ENCODE measurements around the gene PSMA5. TPM values are rescaled to one million over a fixed set of nuclear protein-coding genes. Genes with fewer than 3 reads are reported as not detected.
"Not testable (repeated sequence)": the region's sequence is repeated elsewhere in the genome, so short reads cannot be mapped to it uniquely, and the experiment has no call there.

The PSMA5 gene
- total RNA-seq, 2 experiments from 2014 or later, result 247 to 252 TPM

DNA sequence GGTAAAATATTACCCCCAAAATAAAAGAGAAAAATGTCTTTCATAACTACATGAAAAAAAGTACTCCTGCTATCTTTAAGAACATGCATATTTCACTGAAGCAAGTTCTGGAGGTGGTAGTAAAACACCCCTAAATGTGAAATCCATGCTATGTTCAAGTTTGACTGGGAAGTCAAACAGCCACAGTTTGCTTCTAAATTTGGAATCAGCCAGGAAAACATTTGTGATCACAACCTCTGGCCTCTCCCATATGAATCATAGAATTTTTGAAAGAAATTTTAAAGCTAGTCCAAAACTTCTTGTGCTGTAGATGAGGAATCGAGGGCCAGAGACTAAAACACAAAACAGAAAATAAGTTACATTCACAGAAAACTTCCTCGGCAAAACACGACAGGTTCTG lies 35.1 kb downstream of the PSMA5 start:
- no peak for DNase-seq
- peaks cover 12% of the 10 kb centered on the region for H3K4me1 Mint-ChIP-seq
- no peak overlapping the region for H3K27ac Mint-ChIP-seq
- no peaks in the 10 kb centered on the region for H3K36me3 Mint-ChIP-seq
- peaks cover 39% of the 10 kb centered on the region for H3K27me3 Mint-ChIP-seq
- H3K9me3 Mint-ChIP-seq, result no peaks in the 10 kb centered on the region
- H3K4me3 Mint-ChIP-seq, result no peak overlapping the region

DNA sequence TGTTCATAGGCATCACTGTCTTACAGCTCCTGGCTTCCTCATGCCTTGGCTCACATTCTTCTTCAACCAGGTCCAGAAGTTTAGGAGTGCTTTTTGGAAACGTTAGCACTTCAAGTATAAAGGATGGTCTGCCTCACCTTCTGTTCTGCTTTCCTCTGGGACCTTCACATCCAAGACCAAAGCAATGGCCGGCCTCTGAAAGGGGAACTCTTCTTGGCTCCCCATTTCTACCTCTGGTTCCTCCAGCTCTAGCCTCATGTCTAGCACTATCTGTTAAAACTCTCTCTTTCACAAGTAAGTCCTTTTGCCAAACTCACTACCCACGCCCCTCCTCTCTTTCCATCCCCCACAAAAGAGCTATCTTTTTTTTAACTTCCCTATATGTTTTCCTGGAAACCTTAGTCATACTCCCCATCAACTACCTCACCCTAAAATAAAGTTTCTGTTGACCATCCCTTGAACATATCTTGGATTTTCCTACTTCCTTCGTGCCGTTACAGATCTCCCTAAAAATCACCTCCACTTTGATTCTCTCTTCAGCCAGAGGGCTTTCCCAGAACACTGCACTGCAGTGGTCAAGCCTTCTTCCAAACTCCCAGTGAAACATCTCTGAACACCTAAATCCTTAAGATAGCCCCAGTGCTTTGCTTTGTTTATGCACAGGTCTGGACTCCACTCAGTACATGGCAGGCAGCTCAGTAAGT lies 36.5 kb downstream of the PSMA5 start:
- DNase-seq, result no peak
- H3K36me3 Mint-ChIP-seq, result no peaks in the 10 kb centered on the region
- H3K27me3 Mint-ChIP-seq, result peaks cover 25% of the 10 kb centered on the region
- no peak overlapping the region for H3K27ac Mint-ChIP-seq
- no peaks in the 10 kb centered on the region for H3K9me3 Mint-ChIP-seq
- H3K4me3 Mint-ChIP-seq, result no peak overlapping the region
- peaks cover 14% of the 10 kb centered on the region for H3K4me1 Mint-ChIP-seq

DNA sequence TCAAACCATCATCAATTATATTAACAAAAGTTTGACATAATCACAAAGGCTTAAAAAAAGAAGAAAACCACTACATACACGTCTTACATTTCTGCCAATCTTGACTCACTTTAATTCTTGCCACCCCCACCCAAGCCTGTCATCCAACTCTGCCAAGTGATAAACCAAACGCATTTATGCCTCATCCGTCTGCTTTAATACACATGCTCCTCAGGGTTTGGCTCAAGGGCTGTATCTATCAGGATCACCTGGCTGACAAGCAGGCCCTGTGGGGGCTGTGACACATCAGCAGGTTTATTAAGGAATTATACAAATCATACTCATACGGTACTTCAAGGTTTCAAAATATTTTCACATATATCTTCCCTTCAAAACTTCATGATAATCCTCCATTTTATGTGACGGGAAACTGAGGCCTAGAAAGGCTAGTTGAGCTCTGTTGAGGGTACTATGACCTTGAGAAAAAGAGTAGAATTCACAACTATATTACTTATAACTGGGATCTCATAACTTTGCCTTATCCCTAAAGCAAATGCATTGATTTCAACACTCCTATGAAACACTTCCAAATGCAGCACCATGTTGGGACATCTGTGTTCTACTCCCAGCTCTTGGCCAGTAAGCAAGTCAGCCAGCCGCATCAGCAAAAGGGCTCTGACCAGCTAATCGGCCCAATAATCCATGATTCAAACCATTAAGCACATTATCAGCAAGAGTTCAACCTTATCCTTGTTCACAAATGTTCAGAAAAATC lies 37.2 kb downstream of the PSMA5 start:
- peaks cover 14% of the 10 kb centered on the region for H3K4me1 Mint-ChIP-seq
- no peak for DNase-seq
- no peaks in the 10 kb centered on the region for H3K36me3 Mint-ChIP-seq
- no peaks in the 10 kb centered on the region for H3K9me3 Mint-ChIP-seq
- H3K4me3 Mint-ChIP-seq, result no peak overlapping the region
- H3K27ac Mint-ChIP-seq, result no peak overlapping the region
- peaks cover 19% of the 10 kb centered on the region for H3K27me3 Mint-ChIP-seq

DNA sequence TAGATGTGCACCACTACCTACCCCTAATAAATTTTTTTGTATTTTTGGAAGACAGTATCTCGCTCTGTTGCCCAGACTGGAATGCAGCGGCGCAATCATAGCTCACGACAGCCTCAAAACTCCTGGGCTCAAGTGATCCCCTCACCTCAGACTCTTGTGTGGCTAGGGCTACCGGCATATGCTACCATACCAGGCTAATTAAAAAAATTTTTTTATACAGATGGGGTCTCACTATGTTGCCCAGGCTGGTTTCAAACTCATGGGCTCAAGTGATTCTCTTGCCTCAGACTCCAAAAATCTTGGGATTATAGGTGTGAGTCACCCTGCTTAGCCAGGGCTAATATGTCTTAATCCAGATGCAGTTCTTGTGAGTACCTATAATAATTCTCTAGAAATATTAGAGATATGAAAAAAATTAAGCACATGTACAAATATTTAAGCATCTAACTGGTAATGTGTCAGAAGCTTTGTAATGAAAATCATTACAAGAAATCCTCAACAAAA lies 38.0 kb downstream of the PSMA5 start:
- H3K27me3 Mint-ChIP-seq, result peaks cover 16% of the 10 kb centered on the region
- DNase-seq, result no peak
- no peak overlapping the region for H3K27ac Mint-ChIP-seq
- no peak overlapping the region for H3K4me3 Mint-ChIP-seq
- H3K36me3 Mint-ChIP-seq, result no peaks in the 10 kb centered on the region
- H3K9me3 Mint-ChIP-seq, result no peaks in the 10 kb centered on the region
- H3K4me1 Mint-ChIP-seq, result peaks cover 16% of the 10 kb centered on the region

DNA sequence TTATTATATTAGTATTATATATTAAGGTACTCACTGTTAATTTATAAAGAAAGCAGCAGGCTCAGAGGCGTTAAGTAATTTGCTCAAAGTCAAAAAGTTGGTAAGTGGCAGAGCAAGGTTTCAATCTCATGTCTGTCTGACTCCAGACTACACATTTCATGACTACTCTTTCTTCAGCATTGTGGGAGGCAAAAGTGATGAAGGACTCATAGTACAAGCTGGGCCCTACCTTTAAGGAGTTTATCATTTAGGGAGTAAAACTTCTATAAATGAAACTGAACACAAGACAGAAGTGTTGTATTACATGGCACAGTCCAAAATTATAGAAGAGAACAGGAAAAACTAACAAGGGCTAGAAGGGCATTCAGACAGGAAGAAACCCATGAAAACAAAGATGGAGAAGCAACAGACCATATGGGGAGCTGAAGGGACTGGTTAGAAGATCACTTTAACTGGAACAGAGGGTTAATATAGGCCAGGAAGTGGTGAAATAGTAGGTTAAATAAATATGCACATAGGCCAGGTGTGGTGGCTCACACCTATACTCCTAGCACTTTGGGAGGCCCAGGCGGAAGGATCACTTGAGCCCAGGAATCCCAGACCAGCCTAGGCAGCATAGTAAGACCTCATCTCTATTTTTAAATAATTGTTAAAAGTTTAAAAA lies 40.1 kb downstream of the PSMA5 start:
- Mint-ChIP-seq H3K36me3 (no peaks in the 10 kb centered on the region), H3K27me3 (peaks cover 6% of the 10 kb centered on the region), H3K4me3 (no peak overlapping the region), H3K9me3 (no peaks in the 10 kb centered on the region), H3K4me1 (peaks cover 12% of the 10 kb centered on the region), H3K27ac (no peak overlapping the region)
- no peak for DNase-seq

DNA sequence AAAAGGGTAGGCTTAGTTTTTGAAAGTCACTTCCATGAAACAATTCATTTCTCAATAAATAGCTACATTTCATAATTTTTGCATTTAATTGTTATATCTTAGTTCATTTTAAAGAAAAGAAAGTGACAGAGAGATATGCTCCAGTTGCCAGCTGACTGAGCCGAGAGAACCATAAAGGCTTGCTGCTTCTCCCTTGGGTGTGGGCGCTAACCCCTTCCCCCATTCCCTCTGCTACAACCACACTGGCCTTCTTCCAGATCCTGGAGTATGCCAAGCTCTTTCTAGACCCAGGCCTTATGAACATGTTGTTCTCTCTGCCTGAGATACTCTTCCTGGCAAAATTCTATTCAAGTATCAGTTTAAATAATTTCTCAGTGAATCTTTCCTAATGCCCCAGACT lies 40.8 kb downstream of the PSMA5 start:
- Mint-ChIP-seq H3K4me3 (no peak overlapping the region), H3K36me3 (no peaks in the 10 kb centered on the region), H3K4me1 (peaks cover 12% of the 10 kb centered on the region), H3K27me3 (peaks cover 6% of the 10 kb centered on the region), H3K27ac (no peak overlapping the region), H3K9me3 (no peaks in the 10 kb centered on the region)
- DNase-seq, result no peak

DNA sequence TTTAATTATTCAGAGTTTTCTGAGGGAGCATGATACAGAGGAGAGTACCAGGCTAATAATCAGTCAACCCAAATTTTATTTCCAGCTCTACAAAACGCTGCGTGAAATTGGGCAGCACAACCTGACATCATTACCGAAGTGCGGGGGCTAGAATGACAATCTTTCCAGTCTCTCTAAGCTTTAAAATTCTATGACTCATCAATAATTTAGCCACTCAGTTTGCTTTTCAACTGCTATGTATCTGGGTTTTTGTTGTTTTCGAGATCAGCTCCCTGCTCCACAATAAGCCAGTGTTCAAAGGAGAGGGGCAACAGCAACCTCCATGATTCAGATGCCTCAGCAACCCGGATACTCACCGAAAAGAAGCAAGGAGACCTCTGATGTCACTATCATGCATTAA lies 42.4 kb downstream of the PSMA5 start:
- Mint-ChIP-seq H3K9me3 (no peaks in the 10 kb centered on the region), H3K27ac (no peak overlapping the region), H3K27me3 (no peaks in the 10 kb centered on the region), H3K36me3 (no peaks in the 10 kb centered on the region), H3K4me1 (peaks cover 6% of the 10 kb centered on the region), H3K4me3 (no peak overlapping the region)
- DNase-seq, result no peak

DNA sequence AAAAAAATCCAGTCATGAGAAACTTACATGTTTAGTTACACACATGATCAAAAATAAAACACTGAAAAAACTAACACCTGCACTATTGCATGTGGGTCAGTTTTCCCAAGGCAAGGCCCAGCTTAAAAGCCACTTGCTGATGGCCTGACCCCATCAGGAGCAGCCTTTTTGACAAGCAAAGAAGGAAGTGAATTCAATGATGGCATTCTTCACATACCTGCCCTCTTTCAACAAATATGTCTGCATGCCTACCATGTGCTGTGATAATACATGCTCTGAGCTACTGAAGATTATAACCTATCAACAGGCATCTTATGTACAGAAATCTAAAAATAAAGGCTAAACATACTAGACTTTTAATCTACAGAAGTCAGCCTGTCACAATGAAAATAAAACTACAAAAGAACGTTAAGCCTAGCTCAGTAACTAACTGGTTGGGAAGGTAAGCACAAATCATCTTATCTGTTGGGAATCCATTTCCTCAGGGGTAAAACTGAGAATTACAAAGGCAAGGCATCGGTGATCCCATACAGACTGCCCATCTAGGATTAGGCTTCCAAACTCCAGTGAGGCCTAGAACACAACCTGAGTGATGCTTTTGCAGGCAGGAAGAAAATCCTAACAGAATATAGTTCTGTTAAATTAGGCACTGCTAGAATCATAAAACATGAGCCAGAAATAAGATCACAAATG lies 43.0 kb downstream of the PSMA5 start:
- no peaks in the 10 kb centered on the region for H3K27me3 Mint-ChIP-seq

DNA sequence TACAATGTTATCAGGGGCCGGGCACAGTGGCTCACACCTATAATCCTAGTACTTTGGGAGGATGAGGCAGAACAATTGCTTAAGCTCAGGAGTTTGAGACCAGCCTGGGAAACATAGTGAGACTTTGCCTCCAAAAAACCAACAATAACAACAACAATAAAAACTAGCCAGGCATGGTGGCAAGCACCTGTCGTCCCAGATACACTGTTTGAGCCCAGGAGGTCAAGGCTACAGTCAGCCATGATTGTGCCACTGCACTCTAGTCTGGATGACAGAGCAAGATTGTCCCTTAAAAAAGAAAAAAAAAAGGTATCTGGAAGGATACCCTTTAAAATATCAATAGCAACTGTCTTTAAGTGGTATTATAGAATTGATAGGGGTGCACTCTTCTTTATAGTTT lies 44.7 kb downstream of the PSMA5 start:
- H3K4me3 Mint-ChIP-seq, result no peak overlapping the region
- DNase-seq, result no peak
- H3K9me3 Mint-ChIP-seq, result no peaks in the 10 kb centered on the region
- no peak overlapping the region for H3K27ac Mint-ChIP-seq
- no peaks in the 10 kb centered on the region for H3K27me3 Mint-ChIP-seq
- H3K36me3 Mint-ChIP-seq, result no peaks in the 10 kb centered on the region
- peaks cover 6% of the 10 kb centered on the region for H3K4me1 Mint-ChIP-seq

More for the DNA sequence above, 43.0 kb downstream of the PSMA5 start:
- Mint-ChIP-seq H3K9me3 (no peaks in the 10 kb centered on the region), H3K36me3 (no peaks in the 10 kb centered on the region), H3K4me1 (peaks cover 6% of the 10 kb centered on the region), H3K27ac (no peak overlapping the region), H3K4me3 (no peak overlapping the region)
- no peak for DNase-seq

DNA sequence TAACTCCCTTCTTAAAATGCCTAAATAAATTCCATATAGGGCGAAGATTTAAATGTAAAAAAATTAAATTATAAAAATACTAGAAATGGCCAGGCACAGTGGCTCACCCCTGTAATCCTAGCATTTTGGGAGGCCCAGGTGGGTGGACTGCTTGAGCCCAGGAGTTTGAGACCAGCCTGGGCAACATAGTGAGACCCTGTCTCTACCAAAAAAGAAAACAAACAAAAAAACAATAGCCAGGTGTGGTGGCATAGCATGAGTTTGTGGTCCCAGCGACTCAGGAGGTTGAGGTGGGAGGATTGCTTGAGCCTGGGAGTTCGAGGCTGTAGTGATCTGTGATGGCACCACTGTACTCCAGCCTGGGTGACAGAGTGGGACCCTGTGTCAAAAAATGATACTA lies 46.3 kb downstream of the PSMA5 start:
- peaks cover 7% of the 10 kb centered on the region for H3K4me1 Mint-ChIP-seq

DNA sequence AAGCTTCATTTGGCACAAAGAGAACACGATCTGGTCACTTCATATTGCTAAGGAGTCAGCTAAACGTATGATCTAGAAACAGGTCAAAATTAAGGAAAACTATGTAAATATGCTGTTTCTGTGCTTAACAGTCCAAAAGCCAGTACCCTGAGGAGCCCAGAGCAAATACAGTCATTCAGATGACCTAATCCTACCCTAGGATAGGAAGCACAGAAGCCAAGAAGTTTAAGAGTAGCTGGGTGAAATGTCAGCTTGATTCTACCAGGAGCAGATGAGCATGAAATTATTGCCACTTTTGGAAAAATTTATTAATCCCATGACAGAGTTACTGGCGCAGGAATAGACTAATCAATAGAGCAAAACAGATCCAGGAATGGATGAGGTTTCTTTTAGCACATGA lies 46.8 kb downstream of the PSMA5 start:
- no peaks in the 10 kb centered on the region for H3K27me3 Mint-ChIP-seq
- H3K27ac Mint-ChIP-seq, result no peak overlapping the region
- H3K4me1 Mint-ChIP-seq, result peaks cover 7% of the 10 kb centered on the region
- no peak for DNase-seq
- H3K36me3 Mint-ChIP-seq, result no peaks in the 10 kb centered on the region
- H3K9me3 Mint-ChIP-seq, result no peaks in the 10 kb centered on the region
- H3K4me3 Mint-ChIP-seq, result no peak overlapping the region

More for the DNA sequence above, 46.3 kb downstream of the PSMA5 start:
- Mint-ChIP-seq H3K36me3 (no peaks in the 10 kb centered on the region), H3K4me3 (no peak overlapping the region), H3K27ac (no peak overlapping the region), H3K9me3 (no peaks in the 10 kb centered on the region), H3K27me3 (no peaks in the 10 kb centered on the region)
- no peak for DNase-seq

DNA sequence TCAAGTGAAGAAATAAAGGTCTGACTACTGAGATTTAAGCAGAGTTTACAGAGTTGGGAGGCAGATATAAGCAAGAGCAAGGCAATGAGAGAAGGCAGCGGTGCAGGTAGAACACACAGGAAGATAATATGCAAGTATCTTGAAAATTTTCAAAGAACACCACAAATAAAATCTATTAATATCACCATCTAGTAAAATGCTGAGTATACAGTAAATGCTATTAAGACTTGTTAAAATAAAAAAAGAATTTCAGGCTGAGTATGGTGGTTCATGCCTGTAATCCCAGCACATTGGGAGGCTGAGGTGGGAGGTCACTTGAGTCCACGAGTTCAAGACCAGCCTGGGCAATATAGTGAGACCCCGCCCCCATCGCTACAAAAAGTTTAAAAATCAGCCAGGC lies 48.5 kb downstream of the PSMA5 start:
- peaks cover 11% of the 10 kb centered on the region for H3K4me1 Mint-ChIP-seq
- H3K9me3 Mint-ChIP-seq, result no peaks in the 10 kb centered on the region
- no peak for DNase-seq
- H3K4me3 Mint-ChIP-seq, result no peak overlapping the region
- H3K27ac Mint-ChIP-seq, result no peak overlapping the region
- H3K36me3 Mint-ChIP-seq, result no peaks in the 10 kb centered on the region
- peaks cover 3% of the 10 kb centered on the region for H3K27me3 Mint-ChIP-seq

DNA sequence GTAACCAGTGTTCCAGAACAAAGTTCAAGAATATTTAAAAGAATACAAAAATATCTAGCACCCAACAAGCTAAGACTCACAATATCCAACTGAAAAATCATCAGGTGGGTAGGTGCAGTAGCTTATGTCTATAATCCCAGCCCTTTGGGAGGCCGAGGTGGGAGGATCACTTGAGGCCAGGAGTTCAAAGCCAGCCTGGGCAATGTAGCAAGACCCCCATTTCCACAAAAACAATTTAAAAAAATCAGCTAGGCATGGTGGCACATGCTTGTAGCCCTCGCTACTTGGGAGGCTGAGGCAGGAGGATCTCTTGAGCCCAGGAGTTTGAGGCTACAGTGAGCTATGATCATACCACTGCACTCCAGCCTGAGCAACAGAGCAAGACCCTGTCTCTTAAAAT lies 52.6 kb downstream of the PSMA5 start:
- Mint-ChIP-seq H3K27me3 (peaks cover 14% of the 10 kb centered on the region), H3K4me1 (peaks cover 25% of the 10 kb centered on the region)
- H3K9me3 Mint-ChIP-seq, H3K4me3 Mint-ChIP-seq, H3K36me3 Mint-ChIP-seq, DNase-seq, H3K27ac Mint-ChIP-seq: not testable (repeated sequence)

DNA sequence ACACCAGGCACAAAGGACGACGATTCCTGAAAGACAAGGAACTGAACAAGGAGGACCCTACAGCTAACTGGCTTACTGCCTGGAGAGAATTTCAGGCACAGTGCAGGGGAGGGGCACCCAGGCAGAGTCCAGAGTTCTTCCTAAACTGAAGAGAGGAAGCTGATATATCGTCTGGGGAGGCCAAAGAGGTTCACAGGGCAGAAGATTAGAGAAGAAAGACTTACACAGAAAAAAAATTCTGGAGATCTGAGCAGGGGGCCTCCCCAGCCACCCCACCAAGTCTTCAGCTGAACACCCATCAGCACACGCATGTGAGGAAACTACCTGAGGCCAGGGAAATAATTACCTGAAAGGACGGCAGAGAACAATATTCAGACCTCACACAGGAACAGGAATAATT lies 53.1 kb downstream of the PSMA5 start:
- Mint-ChIP-seq H3K36me3 (no peaks in the 10 kb centered on the region), H3K4me3 (no peak overlapping the region), H3K9me3 (no peaks in the 10 kb centered on the region), H3K4me1 (peaks cover 25% of the 10 kb centered on the region), H3K27ac (no peak overlapping the region), H3K27me3 (peaks cover 14% of the 10 kb centered on the region)
- no peak for DNase-seq

DNA sequence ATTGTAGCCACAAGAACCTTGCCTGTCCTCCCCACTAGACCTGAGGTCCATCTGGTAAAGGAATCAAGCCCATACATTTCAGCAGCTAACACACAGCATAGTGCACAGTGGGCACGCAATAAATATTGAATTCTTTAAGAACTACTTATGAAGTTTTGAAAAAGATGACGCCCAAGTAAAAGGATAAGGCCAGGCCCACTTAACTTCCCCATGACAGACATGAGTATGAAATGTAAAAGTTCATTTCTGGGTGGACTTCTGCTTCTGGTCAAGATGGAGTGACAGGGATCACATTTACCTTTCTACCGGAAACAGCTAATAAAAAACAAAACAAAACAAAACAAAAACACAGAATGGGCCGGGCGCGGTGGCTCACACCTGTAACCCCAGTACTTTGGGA lies 54.0 kb downstream of the PSMA5 start:
- no peak for DNase-seq
- Mint-ChIP-seq H3K4me3 (no peak overlapping the region), H3K9me3 (no peaks in the 10 kb centered on the region), H3K27me3 (peaks cover 20% of the 10 kb centered on the region), H3K36me3 (no peaks in the 10 kb centered on the region), H3K27ac (no peak overlapping the region), H3K4me1 (peaks cover 25% of the 10 kb centered on the region)
